SIG-M5 (cell line): Measurements from ENCODE around the gene KCNN1.

Experiments used
- DNase-seq: peaks from one replicate; lab custom pipeline; 2025; lab: John Stamatoyannopoulos, UW

Gene KCNN1

DNA sequence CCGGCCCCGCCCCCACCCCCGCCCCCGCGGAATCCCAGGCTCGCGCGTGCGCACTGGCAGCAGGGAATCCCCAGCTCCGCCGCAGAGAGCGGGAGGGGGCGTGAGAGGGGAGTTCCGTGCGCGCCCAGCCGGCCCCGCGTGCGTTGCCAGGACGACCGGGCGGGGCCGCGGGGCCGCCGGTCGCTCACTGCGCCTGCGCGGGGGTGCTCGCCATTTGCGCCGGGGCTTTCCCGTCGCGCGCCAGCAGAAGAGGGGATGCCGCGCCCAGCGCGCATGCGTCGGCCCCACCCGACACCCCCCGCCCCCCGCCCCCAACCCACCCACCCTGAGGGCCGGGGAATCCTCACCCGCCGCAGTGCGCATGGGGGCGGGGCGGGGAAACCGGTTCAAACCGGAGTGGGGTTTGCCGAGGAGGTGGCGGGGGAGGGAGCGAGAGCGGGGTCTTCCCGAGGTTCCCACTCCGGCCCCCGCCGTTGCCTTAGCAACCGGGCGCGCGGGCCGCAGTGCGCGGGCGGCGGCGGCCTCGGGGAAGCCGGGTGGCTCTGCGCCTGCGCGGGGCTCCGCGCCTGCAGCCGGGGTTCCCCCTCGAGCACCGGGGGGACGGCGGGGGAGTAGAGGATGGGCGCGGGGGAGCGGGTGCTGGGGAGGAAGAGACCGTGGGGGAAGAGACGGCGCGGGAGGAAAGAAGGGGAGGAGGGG is 18.9 kb upstream of the KCNN1 start:
- DNase-seq, result no peak

DNA sequence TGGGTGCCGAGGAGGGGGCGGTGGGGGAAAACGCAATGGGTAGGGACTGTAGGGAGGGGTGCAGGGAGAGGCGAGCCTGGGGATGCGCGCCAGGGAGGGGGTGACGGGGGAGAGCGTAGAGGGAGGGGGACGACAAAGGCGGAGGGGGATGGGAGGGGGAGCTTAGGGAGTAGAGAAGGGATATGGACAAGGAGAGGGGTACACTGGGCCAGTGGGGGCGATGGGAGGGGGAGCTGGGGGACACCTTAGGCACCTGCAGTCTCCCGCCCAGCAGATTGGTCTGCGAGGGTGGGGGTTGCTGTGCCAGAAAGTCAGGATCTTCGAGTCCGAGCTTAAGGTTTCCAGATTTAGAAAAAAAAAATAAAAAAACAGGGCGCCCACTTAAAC is 18.4 kb upstream of the KCNN1 start:
- no peak for DNase-seq

DNA sequence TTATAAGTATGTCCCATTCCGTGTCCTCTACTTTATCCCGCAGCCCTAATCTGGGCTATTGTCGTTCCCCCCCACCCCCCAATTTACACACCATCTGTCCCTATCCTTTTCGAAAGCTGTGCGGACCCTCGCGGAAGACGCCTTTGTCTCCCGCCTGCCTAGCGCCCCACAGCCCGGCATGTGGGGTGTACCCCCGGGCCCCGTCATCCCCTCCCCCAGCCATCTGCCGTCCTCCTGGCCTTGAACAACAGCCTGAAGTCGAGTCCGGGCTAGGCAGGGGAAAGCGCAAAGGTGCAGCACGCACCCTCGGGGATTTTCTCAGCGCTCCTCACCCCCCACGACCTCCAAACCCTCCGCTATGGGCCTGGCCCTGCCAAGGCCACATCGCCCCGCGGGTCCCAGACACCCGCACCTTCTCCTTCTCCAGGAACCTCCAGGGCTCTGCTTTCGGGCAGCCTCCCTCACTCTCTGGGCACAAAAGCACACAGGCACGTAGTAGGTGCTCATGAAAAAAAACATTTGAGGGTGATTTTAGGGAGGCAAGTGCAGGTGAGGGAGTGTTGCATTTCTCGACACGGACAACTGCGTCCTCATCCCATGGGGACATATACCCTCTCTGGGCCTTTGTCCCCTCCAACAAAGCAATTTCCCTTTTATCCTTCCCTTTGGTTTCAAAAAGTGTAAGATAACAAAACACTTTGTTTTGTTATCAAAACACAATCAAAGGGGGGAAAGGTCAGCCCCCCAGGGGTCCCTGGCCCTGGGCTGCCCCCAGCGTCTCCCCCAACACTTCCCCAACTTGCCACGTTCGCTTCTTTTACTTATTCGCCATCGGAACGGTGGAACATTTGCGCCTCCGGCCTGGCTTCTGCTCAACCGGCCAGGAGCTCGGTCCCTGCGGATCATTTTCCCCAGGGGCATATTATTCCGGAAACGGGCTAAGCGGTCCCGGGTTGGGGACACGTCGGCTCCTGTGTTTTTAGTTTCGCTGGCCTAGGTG is 17.7 kb upstream of the KCNN1 start:
- no peak for DNase-seq

DNA sequence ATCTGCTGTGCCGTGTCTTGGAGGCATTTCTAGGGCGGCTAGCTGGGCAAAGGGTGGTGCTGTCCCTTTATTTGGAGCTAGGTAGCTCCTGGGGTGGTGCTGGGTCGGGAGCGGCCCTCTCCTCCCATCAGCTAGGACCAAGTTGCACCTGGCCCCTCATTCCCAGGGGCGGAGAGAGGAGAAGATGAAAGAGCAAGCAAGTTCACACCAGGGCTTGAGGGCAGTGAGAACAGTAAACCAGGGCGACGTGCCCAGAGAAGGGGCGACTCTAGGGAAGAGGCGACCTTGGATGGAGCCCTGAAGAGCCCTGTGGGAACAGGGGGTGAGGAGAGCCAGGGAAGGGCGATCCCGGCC is 17.0 kb upstream of the KCNN1 start:
- no peak for DNase-seq

DNA sequence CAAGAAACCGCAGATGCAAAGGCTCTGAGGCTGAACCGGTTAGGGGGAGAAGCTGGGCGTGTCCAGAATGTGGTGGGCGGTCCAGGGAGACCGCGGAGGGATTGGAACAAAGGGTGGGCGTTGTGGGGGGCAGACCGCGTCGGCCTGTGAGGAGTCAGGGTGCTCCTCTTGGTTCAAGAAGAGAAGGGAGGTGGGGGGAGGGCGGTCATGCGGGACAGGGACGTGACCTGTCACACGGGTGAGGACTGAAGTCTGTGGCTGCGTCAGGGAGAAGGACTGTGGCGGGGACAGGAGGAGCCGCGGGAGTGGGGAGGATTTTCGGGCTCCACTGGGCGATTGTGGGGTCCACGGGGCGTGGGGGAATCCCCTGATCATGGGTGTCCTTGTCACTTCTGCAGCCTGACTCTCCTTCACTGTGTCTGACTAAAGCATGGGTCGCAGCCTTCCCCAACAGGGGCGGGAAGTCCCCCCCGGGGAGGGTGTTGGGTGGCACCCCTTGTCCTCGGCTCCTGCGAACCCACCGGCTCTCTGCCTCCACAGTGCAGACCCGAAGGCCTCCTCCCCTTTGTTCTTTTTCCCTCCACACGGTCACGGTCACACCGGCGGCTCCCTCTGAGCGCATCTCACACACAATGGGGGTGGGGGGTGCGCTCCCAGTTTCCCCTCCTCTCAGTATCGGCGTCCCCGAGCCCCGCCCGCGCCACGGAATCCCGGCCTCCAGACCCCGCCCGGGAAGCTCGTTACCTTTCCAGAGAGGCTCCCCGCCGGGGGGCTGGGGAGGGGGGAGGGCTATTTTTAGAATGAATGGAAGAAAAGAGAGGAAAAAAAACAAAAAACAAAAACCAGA is 16.4 kb upstream of the KCNN1 start:
- DNase-seq, result no peak

DNA sequence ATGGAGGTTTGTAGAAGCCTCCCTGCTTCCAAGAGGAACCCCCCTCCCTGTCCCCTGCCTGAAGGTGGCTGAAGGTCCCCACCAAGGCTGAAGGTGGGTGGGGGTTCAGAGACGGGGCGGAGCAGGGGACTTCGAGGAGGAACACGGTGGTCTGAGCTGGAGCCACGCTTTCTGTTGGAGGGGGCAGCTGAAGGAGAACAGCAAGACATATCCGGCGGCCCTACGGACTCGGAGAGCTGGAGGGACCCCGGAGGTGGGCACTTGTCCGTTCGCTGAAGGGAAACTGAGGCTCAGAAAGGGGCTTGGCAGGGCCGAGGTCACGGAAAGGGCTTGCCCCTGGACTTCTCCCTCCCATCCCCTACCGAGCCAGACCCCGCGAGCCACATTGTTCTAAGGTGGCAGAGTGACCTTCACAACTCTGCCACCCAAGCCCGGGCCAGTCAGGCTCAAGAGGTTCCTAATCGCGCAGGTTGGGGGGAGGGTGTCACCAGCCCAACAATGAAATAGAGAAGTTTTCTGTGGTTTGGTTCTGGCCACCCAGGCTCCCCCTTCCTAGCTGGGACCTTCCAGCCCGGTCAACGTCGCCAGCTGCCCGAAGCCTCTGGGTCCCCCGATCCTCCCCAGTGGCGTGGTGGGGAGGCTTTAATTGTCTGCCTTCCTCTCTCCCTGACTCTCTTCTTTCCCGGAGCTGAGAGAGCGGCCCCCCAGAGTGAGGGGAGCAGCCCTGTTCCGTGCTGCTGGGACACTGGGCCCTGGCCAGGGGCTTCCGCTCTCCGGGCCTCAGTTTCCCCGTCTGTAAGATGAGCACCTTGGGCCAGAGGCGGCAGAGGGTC is 15.5 kb upstream of the KCNN1 start:
- DNase-seq, result no peak

DNA sequence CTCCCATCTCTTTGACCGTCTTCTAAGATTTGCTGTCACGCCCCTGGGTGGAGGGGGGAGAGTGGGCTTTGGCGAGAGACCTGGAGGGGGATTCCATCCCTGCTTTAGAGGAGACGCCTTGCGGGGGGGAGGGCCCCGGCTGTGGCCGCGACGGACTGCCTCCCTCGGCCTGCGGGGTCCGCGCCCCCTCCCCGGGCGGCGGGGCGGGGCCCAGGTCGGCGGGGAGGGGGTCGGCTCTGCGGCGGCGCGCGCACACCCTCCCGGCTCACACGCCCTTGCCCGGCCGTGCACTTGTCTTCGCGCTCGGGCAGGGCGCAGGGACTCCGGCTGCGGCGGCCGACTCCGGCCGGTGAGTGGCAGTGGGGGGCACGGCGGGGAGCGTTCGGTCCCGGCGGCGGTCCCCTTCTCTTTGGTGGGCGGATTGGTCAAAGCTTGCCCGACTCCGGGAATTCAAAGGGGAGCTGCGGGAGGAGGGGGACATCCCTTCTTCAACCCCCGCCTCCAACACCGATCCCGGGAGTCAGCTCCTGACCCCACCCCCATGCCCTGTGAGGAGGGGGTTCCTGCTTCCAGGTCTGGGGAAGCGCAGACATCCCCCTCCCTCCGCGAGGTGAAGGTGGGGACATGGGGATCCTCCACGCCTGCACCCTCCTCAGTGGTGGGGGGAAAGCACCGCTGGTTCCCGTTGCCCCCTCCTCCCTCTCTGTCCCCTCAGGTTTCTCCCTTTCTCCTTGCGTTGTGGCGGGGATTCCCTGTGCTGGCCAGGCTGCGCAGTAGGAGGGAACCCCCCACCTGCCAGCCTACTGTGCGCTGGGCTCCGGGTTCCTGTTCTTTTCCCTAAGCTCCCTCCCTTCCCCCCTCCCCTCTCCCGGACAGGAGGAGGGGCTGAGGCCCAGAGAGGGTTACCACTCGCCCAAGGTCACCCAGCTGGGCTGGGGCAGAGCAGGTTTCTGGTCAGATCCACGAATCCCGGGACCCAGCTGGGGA is 14.6 kb upstream of the KCNN1 start:
- DNase-seq, result no peak

DNA sequence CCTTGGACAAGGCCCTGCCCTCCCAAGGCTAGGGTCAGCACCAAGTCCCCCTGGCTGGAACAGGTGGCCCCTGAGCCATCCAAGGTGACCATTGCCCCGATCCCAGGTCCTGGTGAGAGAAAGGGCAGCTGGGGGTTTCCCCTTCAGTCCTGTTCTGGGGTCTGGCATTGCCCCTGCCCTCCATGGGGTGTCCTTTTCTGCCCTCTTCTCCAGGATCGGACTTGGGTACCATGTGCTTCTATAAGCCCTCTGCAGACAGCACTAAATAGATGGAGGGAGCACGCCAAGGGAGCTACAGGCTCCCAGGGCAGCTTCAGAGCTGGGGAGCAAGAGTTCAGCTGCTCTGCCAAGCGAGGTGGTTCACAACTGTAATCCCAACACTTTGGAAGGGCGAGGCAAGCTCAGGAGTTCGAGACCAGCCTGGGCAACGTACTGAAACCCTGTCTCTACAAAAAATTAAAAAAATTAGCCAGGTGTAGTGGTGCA is 13.5 kb upstream of the KCNN1 start:
- no peak for DNase-seq

DNA sequence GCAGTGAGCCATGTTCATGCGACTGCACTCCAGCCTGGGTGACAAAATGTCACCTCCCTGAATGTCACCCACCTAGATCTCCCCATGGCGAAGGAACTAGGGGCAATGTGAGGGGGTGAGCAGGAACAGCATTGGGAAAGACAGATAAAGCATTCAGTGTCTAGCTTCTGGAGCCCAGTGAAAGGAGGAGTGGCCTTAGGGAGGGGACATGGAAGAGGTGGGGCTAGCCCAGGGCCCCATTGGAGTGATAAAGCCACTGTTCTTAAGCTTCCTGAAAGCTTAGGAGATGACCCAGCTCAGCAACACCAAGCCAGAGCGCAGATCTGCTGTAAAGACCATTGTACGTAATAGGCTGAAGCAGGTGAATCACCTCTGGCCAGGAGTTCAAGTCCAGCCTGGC is 13.0 kb upstream of the KCNN1 start:
- no peak for DNase-seq

DNA sequence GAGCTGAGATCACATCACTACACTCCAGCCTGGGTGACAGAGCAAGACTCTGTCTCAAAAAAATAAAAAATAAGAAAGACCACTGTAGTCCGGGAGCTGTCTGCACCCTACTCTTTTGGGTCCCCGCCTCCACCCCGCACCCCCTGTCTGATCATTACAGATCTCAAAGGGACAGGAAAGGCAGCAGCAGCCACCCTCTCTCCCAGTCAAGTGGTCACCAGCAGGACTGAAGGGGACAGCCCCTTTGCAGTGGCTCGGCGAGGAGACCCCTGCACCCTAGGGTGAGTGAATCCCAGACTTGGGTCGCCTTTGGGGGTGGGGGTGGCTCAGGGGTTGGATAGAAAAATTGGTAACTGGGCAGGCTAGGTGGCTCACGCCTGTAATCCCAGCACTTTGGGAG is 12.5 kb upstream of the KCNN1 start:
- no peak for DNase-seq

DNA sequence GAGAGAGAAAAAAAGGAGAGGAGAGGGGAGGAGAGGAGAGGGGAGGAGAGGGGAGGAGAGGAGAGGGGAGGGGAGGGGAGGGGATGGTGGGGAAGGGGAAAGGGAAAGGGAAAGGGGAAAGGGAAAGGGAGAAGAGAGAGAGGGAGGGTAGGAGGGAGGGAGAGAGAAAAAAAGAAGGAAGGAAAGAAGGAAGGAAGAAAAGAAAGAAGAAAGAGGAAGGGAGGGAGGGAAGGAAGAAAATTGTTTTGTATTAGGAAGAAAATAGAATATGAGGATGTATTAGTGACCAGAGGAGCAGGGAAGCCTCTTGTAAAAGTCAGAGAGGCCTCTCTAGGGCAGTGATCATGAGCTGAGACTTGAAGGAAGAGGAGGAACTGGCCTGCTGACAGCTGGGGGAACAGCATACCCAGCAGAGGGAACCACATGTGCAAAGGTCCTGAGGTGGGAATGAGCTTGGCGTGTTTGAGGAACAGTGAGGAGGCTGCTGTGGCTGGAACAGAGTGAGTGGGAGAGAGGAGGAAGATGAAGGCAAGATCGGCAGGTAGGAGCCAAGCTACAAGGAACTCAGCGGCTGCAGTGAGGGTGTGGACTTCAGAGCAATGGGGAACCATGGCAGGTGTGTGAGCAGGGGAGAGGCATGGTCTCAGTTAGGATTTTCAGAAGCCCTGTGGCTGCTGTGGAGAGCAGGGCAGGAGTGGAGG is 9.6 kb upstream of the KCNN1 start:
- no peak for DNase-seq

DNA sequence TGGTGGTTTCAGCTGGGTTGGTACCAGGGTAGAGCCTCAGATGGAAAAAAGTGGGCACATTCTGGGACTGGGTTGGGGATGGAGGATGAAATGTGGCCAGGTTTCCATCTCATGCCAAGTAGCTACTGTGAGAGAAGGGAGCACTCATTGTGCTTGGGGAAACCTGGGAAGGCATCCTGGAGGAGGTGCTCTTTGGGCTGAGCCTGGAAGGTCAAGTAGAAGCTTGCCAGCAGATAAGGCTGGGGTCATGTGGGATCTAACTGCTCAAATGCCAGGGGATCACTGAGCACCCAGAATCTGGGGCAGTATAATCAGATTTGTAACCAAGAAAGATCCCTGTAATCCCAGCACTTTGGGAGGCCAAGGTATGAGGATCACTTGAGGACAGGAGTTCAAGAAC is 9.0 kb upstream of the KCNN1 start:
- DNase-seq, result no peak

DNA sequence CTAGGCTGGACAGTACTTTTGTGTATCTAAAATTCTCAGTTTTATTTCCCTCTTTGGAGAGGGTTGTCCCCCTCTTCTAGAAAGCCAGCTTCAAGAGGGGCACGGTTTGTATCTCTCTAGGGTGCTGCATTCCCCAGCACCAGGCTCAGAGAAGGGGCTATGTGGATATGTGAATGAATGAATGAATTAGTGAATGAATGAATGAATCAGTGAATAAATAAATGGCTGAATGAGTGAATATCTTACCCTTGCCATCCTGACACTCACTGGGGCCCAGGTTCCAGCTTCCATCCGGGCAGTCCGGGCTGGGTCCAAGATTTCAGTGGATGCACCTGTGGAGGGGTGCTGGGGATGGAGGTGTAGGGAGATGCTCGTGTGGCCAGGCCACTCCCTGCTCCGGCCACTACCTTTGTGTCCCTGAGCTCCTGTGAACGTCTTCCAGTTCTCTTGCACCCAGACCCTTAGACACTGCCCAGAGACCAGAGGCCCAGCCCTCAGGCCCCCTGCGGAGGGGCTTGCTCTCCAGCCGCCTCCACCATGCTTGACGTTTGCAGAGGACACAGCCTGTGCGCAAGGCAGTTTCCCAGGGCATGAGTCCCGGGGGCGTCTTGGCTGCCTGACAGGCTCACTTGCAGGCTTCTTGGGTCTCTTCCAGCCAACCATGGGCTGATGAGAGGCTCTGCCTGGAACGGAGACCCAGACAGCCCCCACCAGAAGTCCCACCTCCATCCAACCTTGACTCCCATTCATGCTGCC is 2.8 kb upstream of the KCNN1 start:
- no peak for DNase-seq

DNA sequence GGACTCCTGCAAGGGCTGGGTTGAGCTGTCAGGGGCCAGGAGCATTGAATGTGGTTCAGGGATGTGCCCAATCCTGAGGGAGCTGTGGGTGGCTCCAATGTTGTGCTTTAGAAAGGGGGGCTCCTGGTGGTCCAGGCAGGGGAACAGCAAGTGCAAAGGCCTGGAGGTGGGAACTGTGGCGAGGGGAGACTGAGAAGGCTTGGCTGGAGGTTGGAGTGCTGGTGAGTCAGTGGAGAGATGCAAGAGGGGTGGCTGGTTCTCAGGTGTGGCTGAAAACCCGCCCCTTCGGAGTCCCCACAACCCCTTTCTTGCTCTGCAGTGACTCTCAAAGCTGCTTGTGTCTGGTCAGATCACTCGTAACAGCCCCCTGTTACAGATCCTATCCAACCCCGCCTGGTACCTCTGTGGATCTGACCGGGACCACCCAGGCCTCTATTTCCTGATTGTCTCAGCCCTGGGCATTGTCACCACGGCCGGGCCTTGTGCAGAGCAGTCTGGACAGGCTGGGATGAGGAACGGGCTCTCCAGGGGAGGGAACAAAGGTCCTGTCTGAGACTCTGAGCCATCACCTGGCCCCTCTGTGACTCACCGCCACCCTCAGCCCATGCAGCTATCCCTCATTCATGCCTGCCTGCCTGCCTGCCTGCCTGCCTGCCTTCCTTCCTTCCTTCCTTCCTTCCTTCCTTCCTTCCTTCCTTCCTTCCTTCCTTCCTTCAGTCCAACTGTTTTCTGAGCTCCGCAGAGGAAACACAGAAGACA is 1.4 kb upstream of the KCNN1 start:
- DNase-seq, result no peak

DNA sequence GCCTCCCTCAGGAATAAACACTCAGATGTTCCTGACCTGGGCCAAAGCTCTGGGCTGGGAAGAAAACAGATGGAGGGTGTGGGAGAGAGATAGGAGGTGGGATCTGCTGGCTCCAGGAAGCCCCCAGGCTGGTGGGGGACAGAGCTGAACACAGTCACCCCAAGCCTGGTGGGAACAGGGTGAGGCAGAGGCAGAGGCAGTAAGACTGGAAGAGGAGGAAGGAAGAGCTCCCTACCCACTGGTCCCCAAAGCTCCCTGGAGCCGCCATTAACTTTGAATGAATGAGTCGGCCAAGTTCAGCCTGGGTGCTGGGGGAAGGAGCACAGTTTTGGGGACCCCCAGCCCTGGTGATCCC is 801 bp upstream of the KCNN1 start:
- no peak for DNase-seq

DNA sequence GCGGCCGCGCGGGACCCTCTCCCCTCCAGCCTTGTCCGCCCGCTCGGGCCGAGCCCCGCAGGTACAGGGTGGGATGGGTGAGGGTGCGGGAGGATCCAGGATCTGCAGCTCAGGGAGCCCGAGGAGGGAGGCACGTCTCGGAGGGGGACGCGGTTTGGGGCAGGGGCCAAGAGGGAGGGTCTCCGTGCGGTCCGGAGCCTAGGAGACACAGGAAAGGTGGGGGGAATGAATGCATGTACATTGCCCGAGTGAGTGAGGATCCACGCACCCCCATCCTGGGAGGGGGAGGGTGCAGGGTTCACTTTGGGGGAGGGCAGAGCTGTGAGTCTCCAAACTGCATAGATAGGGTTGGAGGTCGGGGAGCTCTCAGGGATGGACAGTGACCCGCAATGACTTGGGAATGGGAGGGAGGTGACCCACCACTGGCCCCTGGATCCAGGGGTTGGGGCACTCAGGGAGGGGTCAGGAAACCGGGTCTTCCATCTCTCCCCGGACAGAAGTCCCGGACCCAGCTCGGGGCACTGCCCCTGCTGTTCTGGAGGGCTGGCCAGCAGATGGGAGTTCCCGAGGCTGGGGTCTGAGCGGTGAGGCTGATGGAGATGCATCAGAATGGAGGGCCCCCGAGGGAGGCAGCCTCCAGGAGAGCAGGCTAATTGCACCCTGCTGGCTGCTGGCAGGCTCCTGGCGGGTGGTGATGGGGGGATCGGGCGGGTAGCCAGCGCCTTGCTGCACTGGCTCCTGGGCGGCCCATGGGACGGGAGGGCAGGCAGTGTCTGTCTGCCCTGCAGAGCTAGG is 547 bp downstream of the KCNN1 start:
- no peak for DNase-seq

DNA sequence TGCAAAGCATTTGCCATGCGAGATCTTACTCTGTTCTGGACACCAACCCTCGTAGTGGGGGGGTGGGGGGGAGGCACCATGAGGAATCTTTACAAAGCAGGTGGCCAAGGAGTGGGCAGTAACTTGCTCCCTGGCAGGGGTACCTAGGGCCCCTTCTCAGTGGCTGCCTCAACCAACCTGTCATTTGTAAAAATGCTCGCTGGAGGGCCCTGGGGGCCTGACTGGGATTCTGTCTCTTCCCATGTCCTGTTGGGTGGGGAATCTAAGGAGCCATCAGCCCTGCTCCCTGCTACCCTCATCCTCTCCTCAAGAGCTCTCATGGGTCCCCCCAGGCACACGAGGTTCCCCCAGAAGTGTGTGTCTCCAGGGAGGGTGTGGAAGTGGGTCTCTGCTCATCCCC is 1.5 kb downstream of the KCNN1 start:
- DNase-seq, result no peak
